Brain microvascular endothelial cell (primary cell): ENCODE data around the gene USP17L17.
"Not testable (repeated sequence)": the region's sequence is repeated elsewhere in the genome, so short reads cannot be mapped to it uniquely, and the experiment has no call there.

ENCODE experiments used
- DNase-seq: peaks from one replicate; pipeline ENCODE4 v3.0.0-alpha.2; 2020
- H3K27ac ChIP-seq: fragments of 250-450 bp; sonication (Bioruptor Pico); 2 replicates; pipeline ENCODE4 v1.5.1; 2020; ENCODE audit warnings: mild to moderate bottlenecking, moderate library complexity
- H3K27me3 ChIP-seq: fragments of 250-450 bp; sonication (Bioruptor Pico); replicated peaks from 2 replicates; pipeline ENCODE4 v1.5.1; 2020; ENCODE audit warnings: mild to moderate bottlenecking
- H3K36me3 ChIP-seq: fragments of 250-450 bp; sonication (Bioruptor Pico); replicated peaks from 2 replicates; pipeline ENCODE4 v1.5.1; 2020; ENCODE audit warnings: mild to moderate bottlenecking
- H3K4me3 ChIP-seq: 2 replicates; pipeline ENCODE4 v1.5.1; 2011; ENCODE audit warnings: low read depth, mild to moderate bottlenecking, control low read depth, low read length, moderate library complexity
- in situ Hi-C: cut with HindIII; loops from 2 replicates; pipeline ENCODE4 v1.10.0; 2017; ENCODE audit warnings: low sequenced_read_pairs, low pct_ligation_motif_present

USP17L17 gene, protein sequence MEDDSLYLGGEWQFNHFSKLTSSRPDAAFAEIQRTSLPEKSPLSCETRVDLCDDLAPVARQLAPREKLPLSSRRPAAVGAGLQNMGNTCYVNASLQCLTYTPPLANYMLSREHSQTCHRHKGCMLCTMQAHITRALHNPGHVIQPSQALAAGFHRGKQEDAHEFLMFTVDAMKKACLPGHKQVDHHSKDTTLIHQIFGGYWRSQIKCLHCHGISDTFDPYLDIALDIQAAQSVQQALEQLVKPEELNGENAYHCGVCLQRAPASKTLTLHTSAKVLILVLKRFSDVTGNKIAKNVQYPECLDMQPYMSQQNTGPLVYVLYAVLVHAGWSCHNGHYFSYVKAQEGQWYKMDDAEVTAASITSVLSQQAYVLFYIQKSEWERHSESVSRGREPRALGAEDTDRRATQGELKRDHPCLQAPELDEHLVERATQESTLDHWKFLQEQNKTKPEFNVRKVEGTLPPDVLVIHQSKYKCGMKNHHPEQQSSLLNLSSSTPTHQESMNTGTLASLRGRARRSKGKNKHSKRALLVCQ

GRCh38 chr4:9243579-9243978, at the start of gene USP17L17:
TSS of gene USP17L17 (plus strand) at chr4:9243879. CDS start at chr4:9243879, 0 bp downstream.
- H3K27ac ChIP-seq, DNase-seq, H3K27me3 ChIP-seq, in situ Hi-C loops, H3K4me3 ChIP-seq, H3K36me3 ChIP-seq: not testable (repeated sequence)

- H3K27ac ChIP-seq, H3K4me3 ChIP-seq, DNase-seq, H3K27me3 ChIP-seq, in situ Hi-C loops, H3K36me3 ChIP-seq: not testable (repeated sequence)
Observed at GRCh38 chr4:9210357-9210756, 33.3 kb upstream of the USP17L17 start, which contains the start of gene USP17L10. TSS of gene USP17L10 (plus strand) at chr4:9210657. CDS start at chr4:9210657, 0 bp downstream.

DNA sequence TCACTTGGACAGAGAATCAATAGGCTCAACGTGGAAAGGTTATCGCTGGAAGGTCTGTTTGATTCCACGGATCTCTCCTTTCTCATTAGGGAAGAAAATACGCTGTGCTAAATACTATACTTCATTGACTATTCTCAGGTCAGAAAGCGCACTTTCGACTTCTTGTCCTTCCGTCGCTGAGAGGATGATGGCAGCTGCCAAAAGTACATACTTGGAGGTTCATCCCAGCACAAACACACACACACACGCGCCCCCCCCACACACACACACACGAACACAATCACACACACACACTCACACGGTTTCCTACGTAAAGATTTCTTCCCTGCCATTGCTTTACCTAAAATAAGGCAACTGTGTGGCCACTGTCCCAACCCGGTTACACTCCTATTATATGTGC, 29.0 kb upstream of the USP17L17 start:
- DNase-seq, in situ Hi-C loops, H3K36me3 ChIP-seq, H3K4me3 ChIP-seq, H3K27me3 ChIP-seq, H3K27ac ChIP-seq: not testable (repeated sequence)

DNA sequence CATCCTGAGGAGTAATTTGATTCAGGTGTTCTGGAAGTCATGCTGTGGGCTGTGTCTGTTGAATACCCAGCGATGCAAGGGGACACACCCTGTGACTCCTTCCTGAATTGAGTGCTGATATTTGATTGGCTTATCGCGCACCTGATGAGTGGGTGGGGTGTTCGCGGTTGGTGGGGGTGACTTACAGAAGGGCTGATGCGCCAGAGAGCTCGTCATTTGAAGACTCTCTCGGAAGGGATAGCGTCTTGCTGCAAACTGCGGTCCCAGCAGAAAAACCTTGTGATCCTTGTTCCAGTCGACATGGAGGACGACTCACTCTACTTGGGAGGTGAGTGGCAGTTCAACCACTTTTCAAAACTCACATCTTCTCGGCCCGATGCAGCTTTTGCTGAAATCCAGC, 28.6 kb upstream of the USP17L17 start, which contains the start of gene USP17L11:
Gene USP17L11, plus strand, starts transcription at position 301 of the 400 bp plus-strand sequence. Its CDS starts 0 bp downstream, at position 301.
- in situ Hi-C loops, H3K4me3 ChIP-seq, H3K27me3 ChIP-seq, H3K27ac ChIP-seq, H3K36me3 ChIP-seq, DNase-seq: not testable (repeated sequence)

- H3K4me3 ChIP-seq, H3K36me3 ChIP-seq, H3K27ac ChIP-seq, in situ Hi-C loops, DNase-seq, H3K27me3 ChIP-seq: not testable (repeated sequence)
Observed at GRCh38 chr4:9219852-9220251, 23.8 kb upstream of the USP17L17 start, which contains the start of gene USP17L12. TSS of gene USP17L12 (plus strand) at chr4:9220152. CDS start at chr4:9220152, 0 bp downstream.

DNA sequence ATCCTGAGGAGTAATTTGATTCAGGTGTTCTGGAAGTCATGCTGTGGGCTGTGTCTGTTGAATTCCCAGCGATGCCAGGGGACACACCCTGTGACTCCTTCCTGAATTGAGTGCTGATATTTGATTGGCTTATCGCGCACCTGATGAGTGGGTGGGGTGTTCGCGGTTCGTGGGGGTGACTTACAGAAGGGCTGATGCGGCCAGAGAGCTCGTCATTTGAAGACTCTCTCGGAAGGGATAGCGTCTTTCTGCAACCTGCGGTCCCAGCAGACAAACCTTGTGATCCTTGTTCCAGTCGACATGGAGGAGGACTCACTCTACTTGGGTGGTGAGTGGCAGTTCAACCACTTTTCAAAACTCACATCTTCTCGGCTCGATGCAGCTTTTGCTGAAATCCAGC, 19.1 kb upstream of the USP17L17 start, which contains the start of gene USP17L13:
Gene USP17L13, plus strand, starts transcription at position 301 of the 400 bp plus-strand sequence. Its CDS starts 0 bp downstream, at position 301.
- in situ Hi-C loops, H3K4me3 ChIP-seq, H3K36me3 ChIP-seq, H3K27ac ChIP-seq, H3K27me3 ChIP-seq, DNase-seq: not testable (repeated sequence)

DNA sequence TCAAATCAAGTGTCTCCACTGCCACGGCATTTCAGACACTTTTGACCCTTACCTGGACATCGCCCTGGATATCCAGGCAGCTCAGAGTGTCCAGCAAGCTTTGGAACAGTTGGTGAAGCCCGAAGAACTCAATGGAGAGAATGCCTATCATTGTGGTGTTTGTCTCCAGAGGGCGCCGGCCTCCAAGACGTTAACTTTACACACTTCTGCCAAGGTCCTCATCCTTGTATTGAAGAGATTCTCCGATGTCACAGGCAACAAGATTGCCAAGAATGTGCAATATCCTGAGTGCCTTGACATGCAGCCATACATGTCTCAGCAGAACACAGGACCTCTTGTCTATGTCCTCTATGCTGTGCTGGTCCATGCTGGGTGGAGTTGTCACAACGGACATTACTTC, 13.4 kb upstream of the USP17L17 start:
- H3K27me3 ChIP-seq, in situ Hi-C loops, H3K27ac ChIP-seq, H3K4me3 ChIP-seq, H3K36me3 ChIP-seq, DNase-seq: not testable (repeated sequence)

DNA sequence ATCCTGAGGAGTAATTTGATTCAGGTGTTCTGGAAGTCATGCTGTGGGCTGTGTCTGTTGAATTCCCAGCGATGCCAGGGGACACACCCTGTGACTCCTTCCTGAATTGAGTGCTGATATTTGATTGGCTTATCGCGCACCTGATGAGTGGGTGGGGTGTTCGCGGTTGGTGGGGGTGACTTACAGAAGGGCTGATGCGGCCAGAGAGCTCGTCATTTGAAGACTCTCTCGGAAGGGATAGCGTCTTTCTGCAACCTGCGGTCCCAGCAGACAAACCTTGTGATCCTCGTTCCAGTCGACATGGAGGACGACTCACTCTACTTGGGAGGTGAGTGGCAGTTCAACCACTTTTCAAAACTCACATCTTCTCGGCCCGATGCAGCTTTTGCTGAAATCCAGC, 9.6 kb upstream of the USP17L17 start, which contains the start of gene USP17L15:
Gene USP17L15, plus strand, starts transcription at position 301 of the 400 bp plus-strand sequence. Its CDS starts 0 bp downstream, at position 301.
- H3K4me3 ChIP-seq, in situ Hi-C loops, H3K36me3 ChIP-seq, H3K27ac ChIP-seq, DNase-seq, H3K27me3 ChIP-seq: not testable (repeated sequence)

DNA sequence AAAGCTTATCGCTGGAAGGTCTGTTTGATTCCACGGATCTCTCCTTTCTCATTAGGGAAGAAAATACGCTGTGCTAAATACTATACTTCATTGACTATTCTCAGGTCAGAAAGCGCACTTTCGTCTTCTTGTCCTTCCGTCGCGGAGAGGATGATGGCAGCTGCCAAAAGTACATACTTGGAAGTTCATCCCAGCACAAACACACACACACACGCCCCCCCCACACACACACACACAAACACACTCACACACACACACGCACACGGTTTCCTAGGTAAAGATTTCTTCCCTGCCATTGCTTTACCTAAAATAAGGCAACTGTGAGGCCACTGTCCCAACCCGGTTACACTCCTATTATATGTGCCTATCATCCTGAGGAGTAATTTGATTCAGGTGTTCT, 5.2 kb upstream of the USP17L17 start:
- in situ Hi-C loops, H3K4me3 ChIP-seq, H3K27ac ChIP-seq: not testable (repeated sequence)

DNA sequence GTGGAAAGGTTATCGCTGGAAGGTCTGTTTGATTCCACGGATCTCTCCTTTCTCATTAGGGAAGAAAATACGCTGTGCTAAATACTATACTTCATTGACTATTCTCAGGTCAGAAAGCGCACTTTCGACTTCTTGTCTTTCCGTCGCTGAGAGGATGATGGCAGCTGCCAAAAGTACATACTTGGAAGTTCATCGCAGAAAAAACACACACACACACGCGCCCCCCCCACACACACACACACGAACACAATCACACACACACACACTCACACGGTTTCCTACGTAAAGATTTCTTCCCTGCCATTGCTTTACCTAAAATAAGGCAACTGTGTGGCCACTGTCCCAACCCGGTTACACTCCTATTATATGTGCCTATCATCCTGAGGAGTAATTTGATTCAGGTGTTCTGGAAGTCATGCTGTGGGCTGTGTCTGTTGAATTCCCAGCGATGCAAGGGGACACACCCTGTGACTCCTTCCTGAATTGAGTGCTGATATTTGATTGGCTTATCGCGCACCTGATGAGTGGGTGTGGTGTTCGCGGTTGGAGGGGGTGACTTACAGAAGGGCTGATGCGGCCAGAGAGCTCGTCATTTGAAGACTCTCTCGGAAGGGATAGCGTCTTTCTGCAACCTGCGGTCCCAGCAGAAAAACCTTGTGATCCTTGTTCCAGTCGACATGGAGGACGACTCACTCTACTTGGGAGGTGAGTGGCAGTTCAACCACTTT, 4.4 kb downstream of the USP17L17 start, which contains the start of gene USP17L18:
Gene USP17L18, plus strand, starts transcription at position 678 of the 728 bp plus-strand sequence. Its CDS starts 0 bp downstream, at position 678.
- H3K27me3 ChIP-seq, H3K36me3 ChIP-seq, in situ Hi-C loops, H3K27ac ChIP-seq, H3K4me3 ChIP-seq: not testable (repeated sequence)
- peak; percentile 4 for DNase-seq

More for the DNA sequence above, 5.2 kb upstream of the USP17L17 start:
- H3K27me3 ChIP-seq, DNase-seq, H3K36me3 ChIP-seq: not testable (repeated sequence)

- in situ Hi-C loops, result not testable (repeated sequence)
Observed at GRCh38 chr4:9253078-9253477, 9.4 kb downstream of the USP17L17 start, which contains the start of gene USP17L19. TSS of gene USP17L19 (plus strand) at chr4:9253378. CDS start at chr4:9253378, 0 bp downstream.

GRCh38 chr4:9257824-9258223, 14.1 kb downstream of the USP17L17 start, which contains the start of gene USP17L20:
TSS of gene USP17L20 (plus strand) at chr4:9258124. CDS start at chr4:9258124, 0 bp downstream.
- in situ Hi-C loops, H3K27ac ChIP-seq, DNase-seq, H3K27me3 ChIP-seq, H3K36me3 ChIP-seq, H3K4me3 ChIP-seq: not testable (repeated sequence)

More at GRCh38 chr4:9253078-9253477, 9.4 kb downstream of the USP17L17 start, which contains the start of gene USP17L19:
- not testable (repeated sequence) for H3K36me3 ChIP-seq, DNase-seq, H3K27ac ChIP-seq, H3K27me3 ChIP-seq, H3K4me3 ChIP-seq

DNA sequence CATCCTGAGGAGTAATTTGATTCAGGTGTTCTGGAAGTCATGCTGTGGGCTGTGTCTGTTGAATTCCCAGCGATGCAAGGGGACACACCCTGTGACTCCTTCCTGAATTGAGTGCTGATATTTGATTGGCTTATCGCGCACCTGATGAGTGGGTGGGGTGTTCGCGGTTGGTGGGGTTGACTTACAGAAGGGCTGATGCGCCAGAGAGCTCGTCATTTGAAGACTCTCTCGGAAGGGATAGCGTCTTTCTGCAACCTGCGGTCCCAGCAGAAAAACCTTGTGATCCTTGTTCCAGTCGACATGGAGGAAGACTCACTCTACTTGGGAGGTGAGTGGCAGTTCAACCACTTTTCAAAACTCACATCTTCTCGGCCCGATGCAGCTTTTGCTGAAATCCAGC, 18.9 kb downstream of the USP17L17 start, which contains the start of gene USP17L21:
Gene USP17L21, plus strand, starts transcription at position 301 of the 400 bp plus-strand sequence. Its CDS starts 0 bp downstream, at position 301.
- H3K4me3 ChIP-seq, DNase-seq, H3K27me3 ChIP-seq, in situ Hi-C loops, H3K36me3 ChIP-seq, H3K27ac ChIP-seq: not testable (repeated sequence)
